Erythroblast (primary cell): ENCODE measurements around the gene SHOC2.

ENCODE experiments used
- GATA1 ChIP-seq: IDR thresholded peaks from 2 replicates; pipeline ENCODE4 v1.6.1; 2011; ENCODE audit warnings: low read depth, mild to moderate bottlenecking, control low read depth, low read length, moderate library complexity
- POLR2A ChIP-seq: IDR thresholded peaks from 2 replicates; pipeline ENCODE4 v1.6.1; 2011; ENCODE audit warnings: mild to moderate bottlenecking, low read length

- TF ChIP-seq POLR2A, result no peak
- no peak for TF ChIP-seq GATA1
Measured at GRCh38 chr10:110932505-110933180, 13.2 kb downstream of the SHOC2 start.
